Measurements from ENCODE around the gene PDCD10.

PDCD10 gene

DNA sequence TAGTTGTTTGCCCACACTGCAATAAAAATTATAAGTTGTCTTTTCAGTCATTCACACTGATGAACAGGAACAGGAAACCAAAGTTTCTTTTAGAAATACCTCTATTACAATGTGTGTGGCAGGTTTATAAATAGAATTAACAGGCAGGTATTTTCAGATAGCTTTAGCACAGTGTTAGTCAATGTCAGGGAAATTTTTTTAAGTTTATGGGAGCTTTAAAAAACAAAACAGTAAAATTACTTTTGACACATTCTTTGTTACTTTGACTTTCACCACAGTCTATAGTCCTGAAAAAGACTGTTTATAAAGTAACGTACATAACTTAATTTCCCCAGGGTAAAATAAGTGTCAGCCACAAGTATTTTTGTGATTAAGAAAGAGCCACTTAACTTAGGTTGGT, 38.9 kb upstream of the PDCD10 start:
- TF ChIP-seq, protein P1, sequence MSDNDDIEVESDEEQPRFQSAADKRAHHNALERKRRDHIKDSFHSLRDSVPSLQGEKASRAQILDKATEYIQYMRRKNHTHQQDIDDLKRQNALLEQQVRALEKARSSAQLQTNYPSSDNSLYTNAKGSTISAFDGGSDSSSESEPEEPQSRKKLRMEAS (IDR thresholded peaks at IDR 0.05; ENCODE audit: low read depth, low read length): no peak
- no peak for TF ChIP-seq POLR2A (IDR thresholded peaks at IDR 0.05; ENCODE audit: extremely low read depth, insufficient read length)
- TF ChIP-seq, protein P2, sequence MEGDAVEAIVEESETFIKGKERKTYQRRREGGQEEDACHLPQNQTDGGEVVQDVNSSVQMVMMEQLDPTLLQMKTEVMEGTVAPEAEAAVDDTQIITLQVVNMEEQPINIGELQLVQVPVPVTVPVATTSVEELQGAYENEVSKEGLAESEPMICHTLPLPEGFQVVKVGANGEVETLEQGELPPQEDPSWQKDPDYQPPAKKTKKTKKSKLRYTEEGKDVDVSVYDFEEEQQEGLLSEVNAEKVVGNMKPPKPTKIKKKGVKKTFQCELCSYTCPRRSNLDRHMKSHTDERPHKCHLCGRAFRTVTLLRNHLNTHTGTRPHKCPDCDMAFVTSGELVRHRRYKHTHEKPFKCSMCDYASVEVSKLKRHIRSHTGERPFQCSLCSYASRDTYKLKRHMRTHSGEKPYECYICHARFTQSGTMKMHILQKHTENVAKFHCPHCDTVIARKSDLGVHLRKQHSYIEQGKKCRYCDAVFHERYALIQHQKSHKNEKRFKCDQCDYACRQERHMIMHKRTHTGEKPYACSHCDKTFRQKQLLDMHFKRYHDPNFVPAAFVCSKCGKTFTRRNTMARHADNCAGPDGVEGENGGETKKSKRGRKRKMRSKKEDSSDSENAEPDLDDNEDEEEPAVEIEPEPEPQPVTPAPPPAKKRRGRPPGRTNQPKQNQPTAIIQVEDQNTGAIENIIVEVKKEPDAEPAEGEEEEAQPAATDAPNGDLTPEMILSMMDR (IDR thresholded peaks at IDR 0.05; ENCODE audit: low read depth, low read length): no peak
- no peak for TF ChIP-seq MYC (IDR thresholded peaks at IDR 0.05; ENCODE audit: low read depth, low read length)
- no peak for DNase-seq (ENCODE audit: low read depth)
- no peak overlapping the region for H3K4me3 ChIP-seq (ENCODE audit: low read depth, low read length)

DNA sequence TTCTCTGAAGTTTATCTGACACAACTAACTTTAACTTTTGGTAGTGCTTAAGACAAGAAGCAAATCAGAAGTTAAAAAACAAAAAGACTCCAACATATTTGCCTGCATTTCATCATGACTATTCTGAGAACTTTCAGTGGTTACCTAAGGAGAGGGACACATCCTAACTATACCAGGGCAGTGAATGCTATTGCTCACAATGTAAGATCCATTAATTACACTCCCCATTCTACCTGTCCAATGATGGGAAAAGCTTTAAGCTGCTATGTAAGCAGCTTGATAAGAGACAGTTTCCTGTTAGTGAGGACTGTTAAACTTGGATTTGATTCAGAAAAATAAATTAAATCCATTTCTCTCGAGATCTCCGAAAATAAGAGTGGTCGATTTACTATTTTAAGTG, 38.3 kb upstream of the PDCD10 start:
- TF ChIP-seq POLR2A (IDR thresholded peaks at IDR 0.05; ENCODE audit: extremely low read depth, insufficient read length): no peak
- TF ChIP-seq, protein P1 (IDR thresholded peaks at IDR 0.05; ENCODE audit: low read depth, low read length): no peak
- DNase-seq (ENCODE audit: low read depth): no peak
- no peak overlapping the region for H3K4me3 ChIP-seq (ENCODE audit: low read depth, low read length)

DNA sequence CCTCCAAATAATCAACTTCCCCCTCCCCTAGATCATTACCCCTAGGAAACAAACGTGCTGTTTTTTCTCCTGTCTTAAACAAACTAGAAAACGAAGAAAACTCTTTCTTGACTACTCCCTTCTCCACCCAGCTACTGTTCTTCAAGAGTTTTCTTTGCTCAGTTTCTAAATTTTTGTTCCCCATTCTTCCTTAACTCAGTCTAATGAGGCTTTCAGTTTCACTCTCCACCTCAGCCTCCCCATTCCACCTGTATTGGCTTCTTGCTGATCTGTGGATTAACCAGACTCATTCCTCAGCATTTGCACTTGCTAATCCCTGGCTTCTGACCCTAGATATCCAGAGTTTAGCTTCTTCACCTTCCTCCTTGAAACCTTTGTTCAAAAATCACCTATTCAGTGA, 27.6 kb upstream of the PDCD10 start:
- DNase-seq (ENCODE audit: low read depth): no peak
- H3K4me3 ChIP-seq (ENCODE audit: low read depth, low read length): no peak overlapping the region
- TF ChIP-seq POLR2A (IDR thresholded peaks at IDR 0.05; ENCODE audit: extremely low read depth, insufficient read length): no peak
- TF ChIP-seq, protein P2 (IDR thresholded peaks at IDR 0.05; ENCODE audit: low read depth, low read length): no peak
- no peak for TF ChIP-seq MYC (IDR thresholded peaks at IDR 0.05; ENCODE audit: low read depth, low read length)
- TF ChIP-seq, protein P1 (IDR thresholded peaks at IDR 0.05; ENCODE audit: low read depth, low read length): no peak

DNA sequence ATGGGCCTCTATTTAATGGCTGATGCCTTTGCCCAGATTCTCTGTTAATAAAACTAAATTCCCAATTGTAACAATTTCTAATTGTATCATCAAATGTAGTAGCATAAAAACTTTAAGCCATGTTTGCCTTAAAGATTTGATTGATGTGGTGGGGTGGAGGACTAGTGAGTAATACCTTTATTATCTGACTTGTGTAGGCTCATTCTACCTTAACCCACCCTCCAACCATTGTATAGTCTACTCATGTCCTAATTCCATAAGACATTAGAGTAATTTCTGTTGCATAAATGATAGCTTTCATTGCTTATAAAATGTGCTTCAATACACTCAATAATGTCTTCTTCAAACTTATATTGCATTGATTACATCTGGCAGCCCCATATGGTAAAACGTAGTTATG, 26.6 kb upstream of the PDCD10 start:
- TF ChIP-seq, protein P2 (IDR thresholded peaks at IDR 0.05; ENCODE audit: low read depth, low read length): no peak
- TF ChIP-seq POLR2A (IDR thresholded peaks at IDR 0.05; ENCODE audit: extremely low read depth, insufficient read length) (no peak), MYC (IDR thresholded peaks at IDR 0.05; ENCODE audit: low read depth, low read length) (no peak)
- TF ChIP-seq, protein P1 (IDR thresholded peaks at IDR 0.05; ENCODE audit: low read depth, low read length): no peak
- DNase-seq (ENCODE audit: low read depth): no peak
- no peak overlapping the region for H3K4me3 ChIP-seq (ENCODE audit: low read depth, low read length)

DNA sequence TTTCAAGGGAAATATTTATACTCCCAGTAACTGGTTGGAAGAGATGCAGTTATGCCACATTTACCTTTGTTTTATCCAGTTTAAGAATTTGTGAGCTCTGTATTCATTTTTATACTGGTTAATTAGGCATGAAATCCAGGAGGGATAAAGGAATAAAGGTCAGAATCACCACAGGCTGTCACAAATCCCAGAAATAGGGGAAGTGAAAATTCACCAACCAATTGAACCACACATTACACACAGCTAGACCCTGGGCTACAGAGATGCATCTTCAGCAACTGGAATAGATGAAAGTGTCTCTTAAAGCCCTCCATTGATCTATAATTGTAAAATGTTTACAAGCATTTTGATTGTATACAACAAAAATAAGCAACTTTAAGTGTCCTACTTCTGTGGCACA, 19.4 kb upstream of the PDCD10 start:
- no peak for DNase-seq (ENCODE audit: low read depth)
- H3K4me3 ChIP-seq (ENCODE audit: low read depth, low read length): no peak overlapping the region
- TF ChIP-seq POLR2A (IDR thresholded peaks at IDR 0.05; ENCODE audit: extremely low read depth, insufficient read length) (no peak), MYC (IDR thresholded peaks at IDR 0.05; ENCODE audit: low read depth, low read length) (no peak)
- TF ChIP-seq, protein P2 (IDR thresholded peaks at IDR 0.05; ENCODE audit: low read depth, low read length): no peak
- TF ChIP-seq, protein P1 (IDR thresholded peaks at IDR 0.05; ENCODE audit: low read depth, low read length): no peak

DNA sequence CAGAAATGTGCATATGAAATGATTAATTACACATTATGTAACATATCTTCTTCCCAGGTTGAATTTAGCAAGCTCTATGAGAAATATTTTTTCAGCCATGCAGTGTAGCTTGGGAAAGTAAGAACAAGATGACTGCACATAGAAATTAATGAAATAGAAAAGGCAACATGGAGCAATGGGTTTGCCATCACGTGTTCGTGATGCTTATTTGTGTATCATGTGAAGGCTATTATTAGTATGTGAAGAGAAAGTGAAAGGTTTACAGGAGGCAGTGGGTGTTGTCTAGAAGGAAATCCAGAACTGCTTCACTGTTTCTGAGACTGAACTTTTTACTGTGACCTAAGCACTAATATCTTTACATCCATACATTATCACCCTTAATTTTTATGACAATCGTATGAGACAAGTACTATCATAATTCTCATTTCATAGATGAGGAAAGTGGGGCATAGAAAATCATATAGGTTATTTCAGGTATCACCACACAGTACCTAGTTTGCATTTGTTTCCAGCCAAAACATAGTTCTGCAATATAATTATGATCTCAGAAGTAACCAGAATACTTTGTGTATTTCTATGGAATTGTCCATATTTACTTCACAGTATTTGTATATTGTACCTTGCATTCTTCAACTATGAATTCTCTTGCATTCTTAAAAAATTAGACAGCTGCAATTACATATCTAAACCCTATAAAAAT, 15.7 kb upstream of the PDCD10 start:
- no peak for DNase-seq (ENCODE audit: low read depth)
- H3K4me3 ChIP-seq (ENCODE audit: low read depth, low read length): no peak overlapping the region
- TF ChIP-seq POLR2A (IDR thresholded peaks at IDR 0.05; ENCODE audit: extremely low read depth, insufficient read length) (no peak), MYC (IDR thresholded peaks at IDR 0.05; ENCODE audit: low read depth, low read length) (no peak)
- TF ChIP-seq, protein P1 (IDR thresholded peaks at IDR 0.05; ENCODE audit: low read depth, low read length): no peak
- TF ChIP-seq, protein P2 (IDR thresholded peaks at IDR 0.05; ENCODE audit: low read depth, low read length): no peak

All from NB4 (cell line).